ENCODE results near the gene C2orf69. TPM values are rescaled to one million over a fixed set of nuclear protein-coding genes. Genes with fewer than 3 reads are reported as not detected.

C2orf69 gene
- total and polyA plus RNA-seq, 2 of the 13 experiments (the other 11 are each of a cell fraction or from before 2014, with no cell fraction given): 4.8 to 19.3 TPM

DNA sequence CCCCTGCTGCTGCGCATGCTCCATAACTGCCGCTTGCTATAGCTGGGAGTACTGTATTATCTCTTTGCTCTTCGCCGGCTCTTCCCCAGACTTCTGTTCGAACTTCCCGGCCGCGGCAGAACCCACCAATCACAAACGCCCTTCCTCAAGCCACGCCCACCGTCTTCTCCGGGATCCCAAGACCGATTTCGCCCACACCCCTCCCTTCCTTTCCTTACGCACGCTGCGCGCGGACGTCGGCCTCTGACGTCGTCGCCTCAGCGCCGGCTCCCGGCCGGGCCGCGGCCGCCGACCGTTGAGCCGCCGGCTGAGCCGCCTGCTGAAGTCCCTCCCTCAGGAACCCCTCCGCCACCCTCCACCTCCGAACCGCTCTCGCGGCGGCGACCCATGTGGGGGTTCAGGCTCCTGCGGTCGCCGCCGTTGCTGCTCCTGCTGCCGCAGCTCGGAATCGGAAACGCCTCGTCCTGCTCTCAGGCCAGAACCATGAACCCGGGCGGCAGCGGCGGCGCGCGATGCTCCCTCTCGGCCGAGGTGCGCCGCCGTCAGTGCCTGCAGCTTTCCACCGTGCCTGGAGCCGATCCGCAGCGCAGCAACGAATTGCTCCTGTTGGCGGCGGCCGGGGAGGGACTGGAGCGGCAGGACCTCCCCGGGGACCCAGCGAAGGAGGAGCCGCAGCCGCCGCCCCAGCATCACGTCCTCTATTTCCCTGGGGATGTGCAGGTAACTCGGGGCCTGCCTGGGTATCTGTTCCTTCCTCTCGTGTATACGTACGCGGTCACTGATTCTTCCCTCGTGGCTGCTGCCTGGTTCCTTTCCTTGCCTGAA, at the start of gene C2orf69 (continued):
- TF ChIP-seq ZNF576 (CRISPR knock-in tag; IDR thresholded peaks at IDR 0.05): peak; percentile 83; the same call in 1 of the 2 replicates
- TF ChIP-seq SKI (IDR thresholded peaks at IDR 0.05; ENCODE audit: partially characterized antibody): peak; percentile 46
- no peak for TF ChIP-seq GABPA (IDR thresholded peaks at IDR 0.05; ENCODE audit: low read depth, low read length)
- TF ChIP-seq GABPA (CRISPR knock-in tag; IDR thresholded peaks at IDR 0.05; ENCODE audit: low read depth): peak; percentile 48
- 0 out of 2 replicates have a peak, but pooled peaks have one; percentile 39 for TF ChIP-seq MEIS1 (CRISPR knock-in tag; IDR thresholded peaks at IDR 0.05; ENCODE audit: borderline replicate concordance)
- TF ChIP-seq, protein P1, sequence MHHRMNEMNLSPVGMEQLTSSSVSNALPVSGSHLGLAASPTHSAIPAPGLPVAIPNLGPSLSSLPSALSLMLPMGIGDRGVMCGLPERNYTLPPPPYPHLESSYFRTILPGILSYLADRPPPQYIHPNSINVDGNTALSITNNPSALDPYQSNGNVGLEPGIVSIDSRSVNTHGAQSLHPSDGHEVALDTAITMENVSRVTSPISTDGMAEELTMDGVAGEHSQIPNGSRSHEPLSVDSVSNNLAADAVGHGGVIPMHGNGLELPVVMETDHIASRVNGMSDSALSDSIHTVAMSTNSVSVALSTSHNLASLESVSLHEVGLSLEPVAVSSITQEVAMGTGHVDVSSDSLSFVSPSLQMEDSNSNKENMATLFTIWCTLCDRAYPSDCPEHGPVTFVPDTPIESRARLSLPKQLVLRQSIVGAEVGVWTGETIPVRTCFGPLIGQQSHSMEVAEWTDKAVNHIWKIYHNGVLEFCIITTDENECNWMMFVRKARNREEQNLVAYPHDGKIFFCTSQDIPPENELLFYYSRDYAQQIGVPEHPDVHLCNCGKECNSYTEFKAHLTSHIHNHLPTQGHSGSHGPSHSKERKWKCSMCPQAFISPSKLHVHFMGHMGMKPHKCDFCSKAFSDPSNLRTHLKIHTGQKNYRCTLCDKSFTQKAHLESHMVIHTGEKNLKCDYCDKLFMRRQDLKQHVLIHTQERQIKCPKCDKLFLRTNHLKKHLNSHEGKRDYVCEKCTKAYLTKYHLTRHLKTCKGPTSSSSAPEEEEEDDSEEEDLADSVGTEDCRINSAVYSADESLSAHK (CRISPR knock-in tag; IDR thresholded peaks at IDR 0.05; ENCODE audit: borderline replicate concordance): no peak
- peak; percentile 83; the same call in 1 of the 2 replicates for TF ChIP-seq ZNF160 (CRISPR knock-in tag; IDR thresholded peaks at IDR 0.05)
- TF ChIP-seq ZNF761 (CRISPR knock-in tag; conservative IDR thresholded peaks at IDR 0.05): 0 out of 2 replicates have a peak, but pooled peaks have one; percentile 82
- no peak for TF ChIP-seq SETDB1 (CRISPR knock-in tag; IDR thresholded peaks at IDR 0.05; ENCODE audit: borderline replicate concordance)
- no peak for TF ChIP-seq SNRNP70 (IDR thresholded peaks at IDR 0.05; ENCODE audit: low read depth, low read length)
- peak; percentile 95 for TF ChIP-seq HDAC1 (CRISPR knock-in tag; IDR thresholded peaks at IDR 0.05)
- TF ChIP-seq, protein P2, sequence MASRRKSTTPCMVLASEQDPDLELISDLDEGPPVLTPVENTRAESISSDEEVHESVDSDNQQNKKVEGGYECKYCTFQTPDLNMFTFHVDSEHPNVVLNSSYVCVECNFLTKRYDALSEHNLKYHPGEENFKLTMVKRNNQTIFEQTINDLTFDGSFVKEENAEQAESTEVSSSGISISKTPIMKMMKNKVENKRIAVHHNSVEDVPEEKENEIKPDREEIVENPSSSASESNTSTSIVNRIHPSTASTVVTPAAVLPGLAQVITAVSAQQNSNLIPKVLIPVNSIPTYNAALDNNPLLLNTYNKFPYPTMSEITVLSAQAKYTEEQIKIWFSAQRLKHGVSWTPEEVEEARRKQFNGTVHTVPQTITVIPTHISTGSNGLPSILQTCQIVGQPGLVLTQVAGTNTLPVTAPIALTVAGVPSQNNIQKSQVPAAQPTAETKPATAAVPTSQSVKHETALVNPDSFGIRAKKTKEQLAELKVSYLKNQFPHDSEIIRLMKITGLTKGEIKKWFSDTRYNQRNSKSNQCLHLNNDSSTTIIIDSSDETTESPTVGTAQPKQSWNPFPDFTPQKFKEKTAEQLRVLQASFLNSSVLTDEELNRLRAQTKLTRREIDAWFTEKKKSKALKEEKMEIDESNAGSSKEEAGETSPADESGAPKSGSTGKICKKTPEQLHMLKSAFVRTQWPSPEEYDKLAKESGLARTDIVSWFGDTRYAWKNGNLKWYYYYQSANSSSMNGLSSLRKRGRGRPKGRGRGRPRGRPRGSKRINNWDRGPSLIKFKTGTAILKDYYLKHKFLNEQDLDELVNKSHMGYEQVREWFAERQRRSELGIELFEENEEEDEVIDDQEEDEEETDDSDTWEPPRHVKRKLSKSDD (CRISPR knock-in tag; IDR thresholded peaks at IDR 0.05; ENCODE audit: low read depth): peak; percentile 76; the same call in 1 of the 2 replicates
- TF ChIP-seq, protein P3, sequence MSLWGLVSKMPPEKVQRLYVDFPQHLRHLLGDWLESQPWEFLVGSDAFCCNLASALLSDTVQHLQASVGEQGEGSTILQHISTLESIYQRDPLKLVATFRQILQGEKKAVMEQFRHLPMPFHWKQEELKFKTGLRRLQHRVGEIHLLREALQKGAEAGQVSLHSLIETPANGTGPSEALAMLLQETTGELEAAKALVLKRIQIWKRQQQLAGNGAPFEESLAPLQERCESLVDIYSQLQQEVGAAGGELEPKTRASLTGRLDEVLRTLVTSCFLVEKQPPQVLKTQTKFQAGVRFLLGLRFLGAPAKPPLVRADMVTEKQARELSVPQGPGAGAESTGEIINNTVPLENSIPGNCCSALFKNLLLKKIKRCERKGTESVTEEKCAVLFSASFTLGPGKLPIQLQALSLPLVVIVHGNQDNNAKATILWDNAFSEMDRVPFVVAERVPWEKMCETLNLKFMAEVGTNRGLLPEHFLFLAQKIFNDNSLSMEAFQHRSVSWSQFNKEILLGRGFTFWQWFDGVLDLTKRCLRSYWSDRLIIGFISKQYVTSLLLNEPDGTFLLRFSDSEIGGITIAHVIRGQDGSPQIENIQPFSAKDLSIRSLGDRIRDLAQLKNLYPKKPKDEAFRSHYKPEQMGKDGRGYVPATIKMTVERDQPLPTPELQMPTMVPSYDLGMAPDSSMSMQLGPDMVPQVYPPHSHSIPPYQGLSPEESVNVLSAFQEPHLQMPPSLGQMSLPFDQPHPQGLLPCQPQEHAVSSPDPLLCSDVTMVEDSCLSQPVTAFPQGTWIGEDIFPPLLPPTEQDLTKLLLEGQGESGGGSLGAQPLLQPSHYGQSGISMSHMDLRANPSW (CRISPR knock-in tag; IDR thresholded peaks at IDR 0.05; ENCODE audit: borderline replicate concordance): peak; percentile 67; the same call in 1 of the 2 replicates
- no peak; the same call in 1 of the 2 replicates for TF ChIP-seq ZNF431 (CRISPR knock-in tag; IDR thresholded peaks at IDR 0.05; ENCODE audit: borderline replicate concordance, low read depth)
- no peak for TF ChIP-seq ATM (IDR thresholded peaks at IDR 0.05; ENCODE audit: borderline replicate concordance)
- no peak for TF ChIP-seq SMARCC2 (IDR thresholded peaks at IDR 0.05)
- TF ChIP-seq RARG (CRISPR knock-in tag; IDR thresholded peaks at IDR 0.05; ENCODE audit: low read depth): no peak
- no peak for TF ChIP-seq ATF5 (CRISPR knock-in tag; IDR thresholded peaks at IDR 0.05; ENCODE audit: low read depth)
- peak; percentile 80; the same call in 1 of the 2 replicates for TF ChIP-seq ZNF615 (CRISPR knock-in tag; IDR thresholded peaks at IDR 0.05; ENCODE audit: borderline replicate concordance)

Measured in HepG2 (cell line).